Stimulated activated CD4-positive, alpha-beta T cell treated with anti-CD3 and anti-CD28 coated beads, Interleukin-1b, Interleukin-23, amount 100 ng/mL, for 1 hour (primary cell): ENCODE data around the gene RSU1.

Experiments used
- DNase-seq, 2 donors: peaks; one replicate each; pipeline ENCODE4 v3.0.0-alpha.2; 2020; ENCODE audit warnings: low read depth in 2 of 2

The RSU1 gene

GRCh38 chr10:16602104-16602775 lies 215.0 kb downstream of the RSU1 start:
- no peak for DNase-seq

GRCh38 chr10:16599662-16600061 lies 217.6 kb downstream of the RSU1 start:
- DNase-seq, result no peak

- DNase-seq, result no peak
Observed at GRCh38 chr10:16597656-16598055, 219.6 kb downstream of the RSU1 start.

GRCh38 chr10:16592378-16592777 lies 224.8 kb downstream of the RSU1 start:
- DNase-seq, result no peak

GRCh38 chr10:16586358-16587138 lies 230.7 kb downstream of the RSU1 start:
- DNase-seq, result no peak

GRCh38 chr10:16585103-16585502 lies 232.1 kb downstream of the RSU1 start:
- DNase-seq, result no peak

- DNase-seq, result no peak
Observed at GRCh38 chr10:16583382-16583781, 233.8 kb downstream of the RSU1 start.

GRCh38 chr10:16581202-16581601 lies 236.0 kb downstream of the RSU1 start:
- no peak for DNase-seq

- DNase-seq, result no peak
Observed at GRCh38 chr10:16570731-16571130, 246.5 kb downstream of the RSU1 start.

- no peak for DNase-seq
Observed at GRCh38 chr10:16566202-16566805, 250.9 kb downstream of the RSU1 start.

GRCh38 chr10:16565604-16566003 lies 251.6 kb downstream of the RSU1 start:
- DNase-seq, result no peak

GRCh38 chr10:16562891-16563290 lies 254.3 kb downstream of the RSU1 start:
- DNase-seq, result no peak

- no peak for DNase-seq
Observed at GRCh38 chr10:16559236-16559773, 257.9 kb downstream of the RSU1 start.

- no peak for DNase-seq
Observed at GRCh38 chr10:16547973-16548372, 269.3 kb downstream of the RSU1 start.

- DNase-seq, result no peak
Observed at GRCh38 chr10:16545116-16545736, 272.0 kb downstream of the RSU1 start.

- DNase-seq, result no peak
Observed at GRCh38 chr10:16544591-16544990, 272.6 kb downstream of the RSU1 start.

GRCh38 chr10:16544099-16544498 lies 273.1 kb downstream of the RSU1 start:
- DNase-seq, result no peak
